DND-41 (cell line): ENCODE results near the gene SLC48A1.

ENCODE experiments used
- ATAC-seq: fragments of 200-7000 bp; cut with Tn5 transposase; 3 replicates; pipeline ENCODE4 v1.9.1; 2021; ENCODE audit warnings: low read depth; ENCODE audit not compliant: insufficient read depth
- DNase-seq: peaks from one replicate; pipeline ENCODE4 v3.0.0-alpha.2; 2020
- H2AFZ ChIP-seq: 2 replicates; pipeline ENCODE4 v1.6.0; 2012; ENCODE audit warnings: low read depth, low read length
- H3K27ac ChIP-seq: 2 replicates; pipeline ENCODE4 v1.5.1; 2012; ENCODE audit warnings: low read length, inconsistent platforms
- H3K27me3 ChIP-seq: fragments of 200-600 bp; sonication (generic); 2 replicates; pipeline ENCODE4 v1.6.0; 2012; ENCODE audit warnings: low read length, mild to moderate bottlenecking, inconsistent platforms; ENCODE audit not compliant: insufficient read depth, poor library complexity
- H3K36me3 ChIP-seq: 2 replicates; pipeline ENCODE4 v1.5.1; 2012; ENCODE audit warnings: low read length, inconsistent platforms; ENCODE audit not compliant: insufficient read depth
- H3K4me1 ChIP-seq: 2 replicates; pipeline ENCODE4 v1.5.1; 2012; ENCODE audit warnings: mild to moderate bottlenecking, low read length; ENCODE audit not compliant: insufficient read depth
- H3K4me2 ChIP-seq: 2 replicates; pipeline ENCODE4 v1.6.0; 2012; ENCODE audit warnings: mild to moderate bottlenecking, moderate library complexity, low read length, inconsistent platforms; ENCODE audit not compliant: insufficient read depth
- H3K4me3 ChIP-seq, 2 experiments: fragments of 200-600 bp in 1 of 2; shearing (Covaris generic) in 1 of 2; 2 replicates each; pipeline ENCODE4 v1.5.1; 2012 to 2016; ENCODE audit warnings: inconsistent platforms in 2 of 2, low read length in 2 of 2, mild to moderate bottlenecking in 2 of 2, low read depth in 1 of 2, moderate library complexity in 1 of 2
- H3K79me2 ChIP-seq: 2 replicates; pipeline ENCODE4 v1.6.0; 2012; ENCODE audit warnings: low read length, inconsistent platforms; ENCODE audit not compliant: insufficient read depth
- H3K9ac ChIP-seq: 2 replicates; pipeline ENCODE4 v1.6.0; 2012; ENCODE audit warnings: low read depth, mild to moderate bottlenecking, inconsistent platforms, low read length, moderate library complexity
- H3K9me3 ChIP-seq: 2 replicates; pipeline ENCODE4 v1.5.1; 2012; ENCODE audit warnings: low read length, moderate library complexity, mild to moderate bottlenecking, inconsistent platforms; ENCODE audit not compliant: insufficient read depth, severe bottlenecking
- H4K20me1 ChIP-seq: 2 replicates; pipeline ENCODE4 v1.6.0; 2012; ENCODE audit warnings: low read length; ENCODE audit not compliant: insufficient read depth
- CTCF ChIP-seq: IDR thresholded peaks from 2 replicates; pipeline ENCODE4 v1.5.1; 2012; ENCODE audit warnings: borderline replicate concordance, low read length, moderate library complexity, mild to moderate bottlenecking; ENCODE audit not compliant: poor library complexity, severe bottlenecking; ENCODE audit errors: extremely low read depth
- EZH2 ChIP-seq: IDR thresholded peaks from 3 replicates; pipeline ENCODE4 v1.6.1; 2012; ENCODE audit warnings: borderline replicate concordance, low read depth, mild to moderate bottlenecking, moderate library complexity, low read length, inconsistent platforms; ENCODE audit not compliant: severe bottlenecking

The SLC48A1 gene

GRCh38 chr12:47742253-47742825 lies 30.7 kb upstream of the SLC48A1 start:
- Histone ChIP-seq H3K27ac (no peak overlapping the region), H3K9ac (no peak overlapping the region), H3K79me2 (no peaks in the 10 kb centered on the region), H2AFZ (no peak overlapping the region), H3K27me3 (peaks cover 7% of the 10 kb centered on the region), H3K4me3 (no peak overlapping the region), H3K4me2 (no peak overlapping the region), H3K36me3 (no peaks in the 10 kb centered on the region), H3K4me1 (peaks cover 19% of the 10 kb centered on the region), H3K9me3 (no peaks in the 10 kb centered on the region), H4K20me1 (peaks cover 19% of the 10 kb centered on the region; the same call in 1 of the 2 replicates)
- peak; percentile 69 for DNase-seq
- ATAC-seq = peak; percentile 41
- TF ChIP-seq CTCF = peak; percentile 99
- no peak for TF ChIP-seq EZH2

- Histone ChIP-seq H4K20me1 (peaks cover 16% of the 10 kb centered on the region), H3K27me3 (peaks cover 7% of the 10 kb centered on the region), H3K9ac (no peak overlapping the region), H2AFZ (no peak overlapping the region), H3K4me2 (no peak overlapping the region), H3K4me1 (peaks cover 19% of the 10 kb centered on the region), H3K79me2 (no peaks in the 10 kb centered on the region), H3K4me3 (no peak overlapping the region), H3K27ac (no peak overlapping the region), H3K9me3 (no peaks in the 10 kb centered on the region), H3K36me3 (no peaks in the 10 kb centered on the region)
- TF ChIP-seq CTCF (no peak), EZH2 (no peak)
- DNase-seq (no peak), ATAC-seq (no peak)
Measured at GRCh38 chr12:47743311-47743860, 29.7 kb upstream of the SLC48A1 start.

- ATAC-seq (no peak), DNase-seq (peak; percentile 16)
- H3K4me3 ChIP-seq = no peak overlapping the region
- peaks cover 19% of the 10 kb centered on the region for H3K4me1 ChIP-seq
- peaks cover 11% of the 10 kb centered on the region for H4K20me1 ChIP-seq
- no peak overlapping the region for H3K9ac ChIP-seq
- TF ChIP-seq EZH2 (no peak), CTCF (peak; percentile 60)
- no peaks in the 10 kb centered on the region for H3K79me2 ChIP-seq
- no peak overlapping the region for H3K4me2 ChIP-seq
- H3K36me3 ChIP-seq = no peaks in the 10 kb centered on the region
- H3K27me3 ChIP-seq = peaks cover 7% of the 10 kb centered on the region
- H3K9me3 ChIP-seq = no peaks in the 10 kb centered on the region
- H3K27ac ChIP-seq = no peak overlapping the region
- H2AFZ ChIP-seq = no peak overlapping the region
Measured at GRCh38 chr12:47744005-47744651, 28.9 kb upstream of the SLC48A1 start.
